GM12874 (cell line): Measurements from ENCODE around the gene MFRP.

Source experiments
- TF ChIP-seq, protein P1 (sequence below): IDR thresholded peaks from 2 replicates; pipeline ENCODE4 v1.5.1; 2011; ENCODE audit warnings: low read depth, mild to moderate bottlenecking, control low read depth, low read length, moderate library complexity; ENCODE audit not compliant: insufficient read depth

The MFRP gene

DNA sequence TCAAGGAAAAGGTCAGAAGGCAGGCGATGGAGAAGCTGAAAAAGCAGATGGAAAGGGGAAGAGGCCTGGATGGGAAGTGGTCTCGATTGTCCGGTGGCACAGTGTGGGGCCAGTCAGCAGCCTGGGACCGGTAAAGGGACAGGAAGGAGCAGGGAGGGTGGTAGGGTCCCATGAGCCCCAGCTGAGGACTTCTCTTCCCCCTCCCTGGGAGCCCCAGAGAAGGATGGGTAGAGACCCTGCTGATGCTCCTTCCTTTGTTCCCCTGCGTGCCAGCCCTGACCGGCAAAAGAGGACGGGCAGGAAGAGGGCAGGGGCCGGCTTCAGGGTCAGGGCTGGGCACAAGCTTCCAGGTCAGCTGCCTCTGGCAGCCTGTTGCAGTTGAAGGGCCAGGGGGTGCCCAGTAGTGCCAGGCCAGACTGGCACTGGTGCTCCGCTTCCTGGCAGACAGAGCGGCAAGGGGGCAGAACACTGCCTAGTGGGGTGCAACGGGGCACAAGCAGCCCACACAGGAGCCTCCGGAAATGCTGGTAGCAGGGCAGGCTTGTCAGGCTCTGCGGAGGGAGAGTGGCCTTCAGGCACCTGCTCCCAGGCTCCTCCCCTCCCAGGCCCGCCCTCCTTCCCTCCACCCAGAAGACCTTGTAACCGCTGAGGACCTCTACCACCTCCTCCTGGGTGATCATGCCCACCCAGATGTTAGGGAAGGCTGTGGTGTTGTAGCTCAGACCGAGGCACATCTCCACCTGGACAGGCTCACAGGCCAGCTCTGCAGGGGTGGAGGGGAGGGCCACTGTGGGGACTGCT is 5.1 kb downstream of the MFRP start:
- TF ChIP-seq, protein P1, sequence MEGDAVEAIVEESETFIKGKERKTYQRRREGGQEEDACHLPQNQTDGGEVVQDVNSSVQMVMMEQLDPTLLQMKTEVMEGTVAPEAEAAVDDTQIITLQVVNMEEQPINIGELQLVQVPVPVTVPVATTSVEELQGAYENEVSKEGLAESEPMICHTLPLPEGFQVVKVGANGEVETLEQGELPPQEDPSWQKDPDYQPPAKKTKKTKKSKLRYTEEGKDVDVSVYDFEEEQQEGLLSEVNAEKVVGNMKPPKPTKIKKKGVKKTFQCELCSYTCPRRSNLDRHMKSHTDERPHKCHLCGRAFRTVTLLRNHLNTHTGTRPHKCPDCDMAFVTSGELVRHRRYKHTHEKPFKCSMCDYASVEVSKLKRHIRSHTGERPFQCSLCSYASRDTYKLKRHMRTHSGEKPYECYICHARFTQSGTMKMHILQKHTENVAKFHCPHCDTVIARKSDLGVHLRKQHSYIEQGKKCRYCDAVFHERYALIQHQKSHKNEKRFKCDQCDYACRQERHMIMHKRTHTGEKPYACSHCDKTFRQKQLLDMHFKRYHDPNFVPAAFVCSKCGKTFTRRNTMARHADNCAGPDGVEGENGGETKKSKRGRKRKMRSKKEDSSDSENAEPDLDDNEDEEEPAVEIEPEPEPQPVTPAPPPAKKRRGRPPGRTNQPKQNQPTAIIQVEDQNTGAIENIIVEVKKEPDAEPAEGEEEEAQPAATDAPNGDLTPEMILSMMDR, result no peak

DNA sequence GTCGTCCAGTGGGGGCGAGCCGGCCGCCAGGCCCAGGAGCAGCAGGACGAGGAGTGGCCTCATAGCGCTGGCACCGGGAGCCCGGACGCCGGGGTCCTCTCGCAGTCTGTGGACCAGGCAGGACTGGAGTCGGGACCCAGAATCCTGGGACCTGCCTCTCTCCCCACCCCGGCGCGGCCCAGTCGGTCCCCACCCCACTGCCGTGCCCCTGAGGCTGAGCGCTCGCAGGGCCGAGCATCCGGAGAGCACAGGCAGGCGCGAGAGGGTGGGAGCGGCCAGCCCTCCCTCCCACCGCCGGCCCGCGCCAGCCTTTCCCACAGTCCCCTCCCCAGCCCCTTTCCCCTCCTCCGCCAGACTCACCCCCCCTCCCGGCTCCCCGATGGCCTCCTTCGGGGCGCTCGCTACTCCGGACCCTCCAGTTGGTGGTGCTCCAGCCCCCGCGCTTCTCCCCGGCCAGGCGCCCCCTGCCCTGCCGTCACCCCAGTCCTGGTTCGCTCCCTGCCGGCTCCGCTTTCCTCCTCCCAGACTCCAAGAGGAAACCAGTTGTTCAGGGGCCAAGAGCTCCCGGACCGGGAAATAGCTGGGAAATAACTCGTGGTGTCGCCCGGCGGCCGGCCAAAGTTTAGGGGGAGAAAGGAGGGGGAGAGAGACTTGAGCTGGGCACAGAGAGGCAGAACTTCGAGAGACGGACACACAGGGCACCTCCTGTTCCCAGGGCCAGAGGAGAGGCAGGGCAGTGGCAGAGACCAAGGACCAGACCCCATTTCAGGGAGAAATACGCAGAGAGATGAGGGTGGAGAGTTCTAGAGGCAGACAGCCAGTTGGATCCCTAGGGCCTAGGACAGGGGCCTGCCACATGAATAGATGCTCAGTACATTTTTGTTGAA is 5.9 kb downstream of the MFRP start, which contains the start of gene C1QTNF5:
TSS of gene C1QTNF5 (minus strand) at position 549 of the 887 bp plus-strand sequence. CDS start at position 63, 486 bp downstream.
- TF ChIP-seq, protein P1, result no peak

DNA sequence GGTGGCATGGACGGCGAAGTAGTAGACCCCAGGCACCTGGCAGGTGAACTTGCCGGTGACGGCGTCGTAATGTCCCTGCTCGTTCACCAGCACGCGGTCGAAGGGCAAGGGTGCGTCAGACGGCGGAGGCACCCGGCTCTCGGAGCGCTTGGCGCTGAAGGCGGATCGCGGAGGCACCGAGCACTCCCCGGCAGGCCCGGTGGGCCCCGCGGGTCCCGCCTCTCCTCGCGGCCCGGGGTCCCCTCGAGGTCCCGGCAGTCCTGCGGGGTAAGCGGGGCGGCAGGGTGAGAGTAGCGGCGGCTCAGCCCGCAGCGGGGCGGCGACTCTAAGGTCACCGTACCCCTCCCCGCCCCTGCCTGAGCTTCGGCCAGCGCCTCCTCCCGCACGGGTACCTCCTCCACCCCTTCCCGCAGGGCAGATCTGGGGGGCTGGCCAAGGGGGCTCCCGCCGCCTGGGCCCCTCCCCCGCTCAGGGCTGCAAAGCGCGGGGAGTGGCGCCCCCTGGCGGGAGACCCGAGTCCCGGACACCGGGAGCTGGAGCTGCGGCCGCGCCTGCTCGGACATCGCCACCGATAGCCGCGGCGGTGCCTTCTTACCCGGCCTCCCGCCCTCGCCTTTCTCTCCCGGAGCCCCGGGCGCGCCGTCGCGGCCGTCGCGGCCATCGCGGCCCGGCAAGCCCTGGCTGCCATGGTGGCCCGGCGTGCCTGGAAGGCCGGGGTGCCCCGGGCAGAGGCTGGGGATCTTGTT is 6.7 kb downstream of the MFRP start:
- TF ChIP-seq, protein P1, result peak; percentile 89

GRCh38 chr11:119338965-119339588 is 7.4 kb downstream of the MFRP start:
- TF ChIP-seq, protein P1, result no peak

- TF ChIP-seq, protein P1, result peak; percentile 81
Observed at GRCh38 chr11:119338318-119338890, 8.1 kb downstream of the MFRP start.

DNA sequence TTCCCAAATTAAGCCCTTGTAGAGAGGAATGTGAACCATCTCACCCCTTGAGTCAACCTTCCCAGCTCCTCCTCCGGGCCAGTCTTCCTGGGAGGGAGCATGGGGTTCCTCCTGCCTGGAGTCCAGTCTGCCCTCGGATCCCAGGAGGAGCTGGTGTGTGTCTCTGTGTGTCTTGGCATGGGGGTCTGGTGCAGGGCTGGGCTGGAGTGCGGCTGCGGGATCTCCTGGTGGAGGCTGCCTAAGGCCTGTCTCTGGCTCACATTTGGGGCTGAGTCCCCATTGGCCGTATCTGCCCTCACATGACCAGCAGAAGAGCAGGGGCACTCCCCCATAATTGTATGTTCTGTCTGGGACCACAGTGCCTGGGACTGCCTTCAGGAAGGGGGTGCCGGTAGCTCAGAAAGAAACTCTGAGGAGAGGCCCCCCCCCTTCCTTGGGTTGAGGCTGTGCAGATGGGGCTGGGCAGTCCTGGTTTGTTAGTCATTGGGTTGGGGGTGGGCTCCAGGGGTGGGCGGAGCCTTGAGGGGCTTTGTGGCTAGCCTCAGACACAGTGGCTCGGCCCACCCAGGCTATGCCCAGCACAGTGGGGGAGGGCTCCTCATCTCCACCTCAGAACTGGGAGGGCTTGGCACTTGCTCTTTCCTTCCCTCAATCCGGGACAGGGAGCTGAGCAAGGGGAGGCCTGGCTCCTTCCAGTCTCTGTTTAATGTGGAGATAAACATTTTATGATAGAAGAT is 8.8 kb downstream of the MFRP start:
- TF ChIP-seq, protein P1, result no peak
